Spleen (tissue), 11 donors: ENCODE results near the gene CACNA1D. TPM values are rescaled to one million over a fixed set of nuclear protein-coding genes. Genes with fewer than 3 reads are reported as not detected.

Experiments used
- DNase-seq: peaks from one replicate; pipeline ENCODE4 v3.0.0-alpha.2; 2020
- H3K27ac ChIP-seq, 8 donors: fragments of 200-600 bp; sonication (generic) in 7 of 8; 1 replicate in 4 of 8; 2 replicates in 4 of 8; pipeline versions ENCODE4 v1.5.0 to v1.8.0; 2016 to 2021; ENCODE audit warnings: inconsistent platforms in 4 of 8, mild to moderate bottlenecking in 4 of 8, moderate library complexity in 1 of 8
- H3K27me3 ChIP-seq, 7 donors: fragments of 200-600 bp; sonication (generic) in 6 of 7; replicated peaks in 1 of 7; 1 replicate in 4 of 7; 2 replicates in 3 of 7; pipeline versions ENCODE4 v1.5.0 to v1.8.0; 2016 to 2021; ENCODE audit warnings: inconsistent platforms in 3 of 7, mild to moderate bottlenecking in 1 of 7
- H3K36me3 ChIP-seq, 6 donors: fragments of 200-600 bp; sonication (generic) in 5 of 6; 1 replicate in 4 of 6; 2 replicates in 2 of 6; pipeline versions ENCODE4 v1.5.0 to v1.8.0; 2016 to 2021; ENCODE audit warnings: inconsistent platforms in 2 of 6
- H3K4me1 ChIP-seq, 6 donors: fragments of 200-600 bp; sonication (generic) in 5 of 6; 1 replicate in 3 of 6; 2 replicates in 3 of 6; pipeline versions ENCODE4 v1.5.0 to v1.8.0; 2016 to 2021; ENCODE audit warnings: inconsistent platforms in 3 of 6
- H3K4me3 ChIP-seq, 8 donors: fragments of 200-600 bp; sonication (generic) in 7 of 8; 1 replicate in 4 of 8; 2 replicates in 4 of 8; pipeline versions ENCODE4 v1.5.0 to v1.8.0; 2016 to 2021; ENCODE audit warnings: inconsistent platforms in 4 of 8, mild to moderate bottlenecking in 4 of 8, moderate library complexity in 2 of 8
- H3K9me3 ChIP-seq, 8 donors: fragments of 200-600 bp; sonication (generic) in 7 of 8; 1 replicate in 4 of 8; 2 replicates in 4 of 8; pipeline versions ENCODE4 v1.5.0 to v1.8.0; 2016 to 2021; ENCODE audit warnings: inconsistent platforms in 4 of 8
- POLR2A ChIP-seq, 3 donors: fragments of 450-650 bp; IDR thresholded peaks; one replicate each; pipeline ENCODE4 v1.5.1; 2017; ENCODE audit warnings: antibody characterized with exemption in 3 of 3, mild to moderate bottlenecking in 1 of 3
- POLR2AphosphoS5 ChIP-seq, 3 donors: sonication (generic); formaldehyde crosslinking; IDR thresholded peaks; one replicate each; pipeline ENCODE4 v1.5.1; 2017; ENCODE audit warnings: antibody characterized with exemption in 3 of 3
- WGBS, 5 donors: extraction: QIAGEN DNeasy Blood & Tissue Kit in 3 of 5; methylation state at CpG; one replicate each; pipeline versions ENCODE4 v1.1.5 to v1.1.7; 2013 to 2018; 5-methylcytosine and 5-hydroxymethylcytosine counted together
- intact Hi-C: fragments of 100-400 bp; cut with DNase I; formaldehyde crosslinking; loops from one replicate; pipeline ENCODE4 v1.15.0; 2023; ENCODE audit warnings: low total_unique reads
- polyA plus RNA-seq, 3 donors: library from polyadenylated mRNA; stranded (reverse); fragments of 200-250 nt; gene quantifications; one replicate each; pipeline ENCODE4 v1.2.1, GENCODE V29; 2013
- total RNA-seq, 7 donors: library from RNA; depleted of rRNA in 3 of 7; stranded (reverse); fragments of >200 nt in 3 of 7; fragmentation: NEBNext Ultra II Directional in 4 of 7; extraction: Animal tissue kit (Norgen Biotek cat#: 25700) in 4 of 7; gene quantifications; one replicate each; pipeline versions ENCODE4 v1.1.0 to v1.2.1, GENCODE V29; 2016 to 2021
- TF ChIP-seq, protein P1 (sequence below), 11 experiments: fragments of 200-600 bp in 7 of 11; fragments of 450-650 bp in 4 of 11; sonication (generic) in 4 of 11; IDR thresholded peaks in 8 of 11; conservative IDR thresholded peaks in 3 of 11; 1 replicate in 7 of 11; 2 replicates in 4 of 11; pipeline versions ENCODE4 v1.4.0 to v1.8.0; 2016 to 2021; ENCODE audit warnings: antibody characterized with exemption in 11 of 11, inconsistent platforms in 4 of 11, mild to moderate bottlenecking in 1 of 11
- donor health status: healthy with polysubstance abuse.
- donor health status: DM: no; HTN: no; CAD: no; lungs with moderate emphysema.
- donor health status: DM: no; HTN: no; CAD: no.
- donor health status: Bipolar disorder and iron deficiency.
- donor health status: healthy.
- donor health status: DM: no; HTN: no; CAD: no.
- donor health status: DM: yes; HTN: yes; CAD: no.

CACNA1D gene
- total and polyA plus RNA-seq, 10 donors: 0.55 to 89.3 (median 19.1) TPM

DNA sequence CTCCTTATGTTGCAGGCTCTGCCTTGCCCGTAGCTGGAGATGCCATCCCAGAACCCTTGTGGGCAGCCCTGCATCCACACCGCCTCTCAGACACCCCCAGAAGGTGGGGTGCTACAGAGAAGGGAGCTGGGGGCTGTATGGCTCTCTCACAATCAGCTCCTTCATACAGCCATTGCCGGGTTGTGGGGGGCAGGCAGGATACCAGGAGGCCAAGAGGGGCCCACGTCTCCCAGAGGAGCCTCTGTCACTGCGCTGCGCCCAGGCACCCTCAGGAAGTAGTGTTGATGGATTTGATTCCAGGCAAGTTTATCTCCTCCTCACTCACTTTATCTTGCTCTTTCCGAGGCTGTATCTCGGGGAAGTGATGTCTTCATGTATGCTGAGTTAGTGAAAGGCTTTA is 180.2 kb downstream of the CACNA1D start:
- WGBS, 5 donors: 67 to 81% (median 75%) methylated on average over 8 of the region's 8 CpGs
- DNase-seq: no peak
- H3K27ac ChIP-seq: peak overlapping the region in 6 of 8 donors; percentile 17 to 40 (median 33)
- no peak overlapping the region for H3K4me3 ChIP-seq
- TF ChIP-seq POLR2AphosphoS5 (IDR thresholded peaks at IDR 0.05) (no peak), POLR2A (IDR thresholded peaks at IDR 0.05) (no peak)
- TF ChIP-seq, protein P1, sequence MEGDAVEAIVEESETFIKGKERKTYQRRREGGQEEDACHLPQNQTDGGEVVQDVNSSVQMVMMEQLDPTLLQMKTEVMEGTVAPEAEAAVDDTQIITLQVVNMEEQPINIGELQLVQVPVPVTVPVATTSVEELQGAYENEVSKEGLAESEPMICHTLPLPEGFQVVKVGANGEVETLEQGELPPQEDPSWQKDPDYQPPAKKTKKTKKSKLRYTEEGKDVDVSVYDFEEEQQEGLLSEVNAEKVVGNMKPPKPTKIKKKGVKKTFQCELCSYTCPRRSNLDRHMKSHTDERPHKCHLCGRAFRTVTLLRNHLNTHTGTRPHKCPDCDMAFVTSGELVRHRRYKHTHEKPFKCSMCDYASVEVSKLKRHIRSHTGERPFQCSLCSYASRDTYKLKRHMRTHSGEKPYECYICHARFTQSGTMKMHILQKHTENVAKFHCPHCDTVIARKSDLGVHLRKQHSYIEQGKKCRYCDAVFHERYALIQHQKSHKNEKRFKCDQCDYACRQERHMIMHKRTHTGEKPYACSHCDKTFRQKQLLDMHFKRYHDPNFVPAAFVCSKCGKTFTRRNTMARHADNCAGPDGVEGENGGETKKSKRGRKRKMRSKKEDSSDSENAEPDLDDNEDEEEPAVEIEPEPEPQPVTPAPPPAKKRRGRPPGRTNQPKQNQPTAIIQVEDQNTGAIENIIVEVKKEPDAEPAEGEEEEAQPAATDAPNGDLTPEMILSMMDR (IDR thresholded peaks at IDR 0.05 in 8 of 11, conservative IDR thresholded peaks at IDR 0.05 in 3 of 11): no peak
- intact Hi-C loops: no loop called here
- H3K27me3 ChIP-seq: peaks cover 0 to 27% (median 0%) of the 10 kb centered on the region in 7 donors
- H3K9me3 ChIP-seq: no peaks in the 10 kb centered on the region
- peaks cover 0 to 5% (median 0%) of the 10 kb centered on the region in 6 donors for H3K4me1 ChIP-seq
- H3K36me3 ChIP-seq: no peaks in the 10 kb centered on the region

DNA sequence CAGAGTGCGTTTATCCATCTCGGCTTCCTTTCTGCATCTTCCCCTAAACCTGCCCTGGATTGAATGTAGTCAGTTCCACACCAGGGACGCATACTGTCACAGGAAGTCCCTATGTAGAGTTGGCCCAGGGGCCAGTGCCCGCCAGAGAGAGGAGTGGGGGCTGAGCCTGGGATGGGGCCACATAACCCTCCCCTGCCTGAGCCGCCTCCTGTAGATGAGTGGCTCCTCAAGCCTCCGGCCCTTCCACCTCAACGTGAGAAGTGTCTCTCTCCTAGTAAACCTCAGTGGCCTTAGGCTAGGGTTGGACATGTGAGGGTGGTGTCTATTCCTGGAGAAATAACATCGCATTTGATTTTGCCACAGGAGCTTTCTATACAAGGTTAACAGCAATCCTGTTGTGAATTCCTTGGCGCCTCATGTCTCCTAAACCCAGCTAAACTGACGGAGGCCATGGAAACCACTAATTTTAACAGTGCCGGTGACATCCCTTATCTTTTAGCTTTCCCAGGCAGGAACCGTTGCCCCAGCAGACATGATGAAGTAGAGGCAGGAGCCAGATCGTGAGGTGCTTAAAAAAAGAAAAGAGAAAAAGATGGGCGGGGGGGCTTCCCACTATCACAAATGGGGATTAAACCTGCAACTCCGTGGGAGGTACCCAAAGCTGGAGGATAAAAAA is 180.7 kb downstream of the CACNA1D start:
- H3K27ac ChIP-seq: peak overlapping the region in 6 of 8 donors; percentile 17 to 40 (median 33)
- H3K27me3 ChIP-seq: peaks cover 0 to 28% (median 3%) of the 10 kb centered on the region in 7 donors
- no peak for DNase-seq
- H3K36me3 ChIP-seq: no peaks in the 10 kb centered on the region
- H3K4me1 ChIP-seq: peaks cover 0 to 5% (median 0%) of the 10 kb centered on the region in 6 donors
- intact Hi-C loops: no loop called here
- 73 to 83% (median 83%) methylated on average over 15 of the region's 15 CpGs for WGBS, 5 donors
- no peaks in the 10 kb centered on the region for H3K9me3 ChIP-seq
- TF ChIP-seq POLR2A (IDR thresholded peaks at IDR 0.05): no peak
- TF ChIP-seq, protein P1 (IDR thresholded peaks at IDR 0.05 in 8 of 11, conservative IDR thresholded peaks at IDR 0.05 in 3 of 11): no peak
- no peak for TF ChIP-seq POLR2AphosphoS5 (IDR thresholded peaks at IDR 0.05)
- H3K4me3 ChIP-seq: no peak overlapping the region

DNA sequence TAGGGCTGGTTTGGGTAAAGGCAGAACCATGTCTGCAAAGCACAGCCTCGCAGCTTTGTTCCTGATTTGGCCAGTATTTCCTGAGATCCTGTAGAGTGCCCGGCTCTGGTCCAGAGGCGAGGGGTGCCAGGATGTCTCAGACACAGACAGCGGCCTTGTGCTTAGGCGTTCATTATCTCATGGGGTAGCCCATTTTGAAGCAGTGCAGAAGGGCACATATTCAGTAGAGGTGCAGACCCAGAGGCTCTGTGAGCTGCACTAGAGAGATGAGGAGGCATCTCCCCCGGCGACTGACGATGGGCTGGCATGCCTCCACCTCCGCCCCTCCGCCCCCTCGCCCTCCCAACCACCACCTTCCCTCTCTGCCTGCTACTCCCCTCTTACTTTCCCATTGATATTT is 181.5 kb downstream of the CACNA1D start:
- intact Hi-C loops: no loop called here
- H3K36me3 ChIP-seq: no peaks in the 10 kb centered on the region
- WGBS, 5 donors: 72 to 82% (median 76%) methylated on average over 10 to 11 of the region's 11 CpGs
- TF ChIP-seq POLR2A (IDR thresholded peaks at IDR 0.05): no peak
- no peak for TF ChIP-seq POLR2AphosphoS5 (IDR thresholded peaks at IDR 0.05)
- TF ChIP-seq, protein P1 (IDR thresholded peaks at IDR 0.05 in 8 of 11, conservative IDR thresholded peaks at IDR 0.05 in 3 of 11): no peak
- H3K27ac ChIP-seq: no peak overlapping the region
- no peaks in the 10 kb centered on the region for H3K9me3 ChIP-seq
- no peak for DNase-seq
- peaks cover 0 to 5% (median 0%) of the 10 kb centered on the region in 6 donors for H3K4me1 ChIP-seq
- H3K27me3 ChIP-seq: peaks cover 0 to 35% (median 7%) of the 10 kb centered on the region in 7 donors
- H3K4me3 ChIP-seq: no peak overlapping the region

DNA sequence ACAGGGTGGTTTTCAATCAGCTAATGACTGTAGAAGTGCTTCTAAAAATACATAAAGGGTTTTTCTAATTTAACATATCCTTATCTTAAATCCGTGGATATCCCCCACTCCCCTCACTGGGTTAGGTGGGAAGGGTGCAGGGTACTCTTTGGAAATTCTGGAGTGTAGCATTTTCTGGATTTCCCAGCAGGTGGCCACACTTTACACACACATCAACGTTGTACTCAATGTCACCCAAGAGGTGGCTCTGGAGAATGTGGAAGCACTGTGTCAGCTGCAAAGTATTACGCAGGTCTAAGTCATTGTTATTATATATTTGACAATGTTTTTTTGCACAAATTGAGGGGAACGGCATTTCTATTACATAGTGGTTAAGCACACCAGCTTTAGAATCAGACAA is 183.0 kb downstream of the CACNA1D start:
- intact Hi-C loops: no loop called here
- 30 to 37% (median 35%) methylated on average over 4 of the region's 4 CpGs for WGBS, 5 donors
- H3K36me3 ChIP-seq: no peaks in the 10 kb centered on the region
- peaks cover 0 to 5% (median 0%) of the 10 kb centered on the region in 6 donors for H3K4me1 ChIP-seq
- DNase-seq: no peak
- peaks cover 0 to 50% (median 7%) of the 10 kb centered on the region in 7 donors for H3K27me3 ChIP-seq
- H3K9me3 ChIP-seq: no peaks in the 10 kb centered on the region
- H3K4me3 ChIP-seq: no peak overlapping the region
- TF ChIP-seq, protein P1 (IDR thresholded peaks at IDR 0.05 in 8 of 11, conservative IDR thresholded peaks at IDR 0.05 in 3 of 11): peak in 1 of 11 experiments; percentile 8
- TF ChIP-seq POLR2AphosphoS5 (IDR thresholded peaks at IDR 0.05) (no peak), POLR2A (IDR thresholded peaks at IDR 0.05) (no peak)
- H3K27ac ChIP-seq: no peak overlapping the region
